IPS-18a (cell line): Measurements from ENCODE around the gene WDR20.

Experiments used
- H3K27ac ChIP-seq: one replicate; pipeline ENCODE4 v1.5.1; 2013; ENCODE audit warnings: low read length
- H3K27me3 ChIP-seq: one replicate; pipeline ENCODE4 v1.6.1; 2013; ENCODE audit warnings: mild to moderate bottlenecking, low read length; ENCODE audit not compliant: control insufficient read depth, insufficient read depth
- H3K36me3 ChIP-seq: one replicate; pipeline ENCODE4 v1.6.1; 2013; ENCODE audit warnings: low read depth, low read length; ENCODE audit not compliant: control insufficient read depth
- H3K4me1 ChIP-seq: one replicate; pipeline ENCODE4 v1.6.1; 2013; ENCODE audit warnings: low read depth, low read length; ENCODE audit not compliant: control insufficient read depth
- H3K4me3 ChIP-seq: one replicate; pipeline ENCODE4 v1.5.1; 2013; ENCODE audit warnings: low read length
- H3K9ac ChIP-seq: one replicate; pipeline ENCODE4 v1.6.1; 2013; ENCODE audit warnings: mild to moderate bottlenecking, low read length, moderate library complexity
- H3K9me3 ChIP-seq: one replicate; pipeline ENCODE4 v1.6.1; 2013; ENCODE audit warnings: low read depth, low read length; ENCODE audit not compliant: control insufficient read depth

WDR20 gene

DNA sequence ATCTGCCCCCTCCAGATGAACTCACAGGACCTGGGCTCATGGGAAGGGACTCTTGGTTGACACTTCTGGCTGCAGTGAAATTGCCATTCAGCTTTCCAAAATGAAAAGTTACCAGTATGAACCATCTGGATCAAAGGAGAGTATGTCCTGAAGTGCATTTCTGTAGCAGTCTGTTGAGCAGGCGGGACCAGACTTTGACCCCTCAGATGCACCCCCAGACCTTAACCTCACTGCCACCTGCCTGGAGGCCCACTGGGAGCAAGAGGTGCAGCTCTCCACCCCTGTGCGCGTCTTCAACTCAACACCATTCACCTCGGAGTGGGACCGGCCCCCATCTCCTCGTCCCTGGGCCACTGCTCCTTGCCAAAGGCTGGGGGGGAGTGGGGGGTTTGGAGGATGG is 110.3 kb downstream of the WDR20 start:
- Histone ChIP-seq H3K9ac (no peak overlapping the region), H3K27me3 (peaks cover 46% of the 10 kb centered on the region), H3K4me3 (no peak overlapping the region), H3K9me3 (no peaks in the 10 kb centered on the region), H3K27ac (no peak overlapping the region), H3K4me1 (peaks cover 7% of the 10 kb centered on the region), H3K36me3 (no peaks in the 10 kb centered on the region)

GRCh38 chr14:102250636-102251035 is 110.9 kb downstream of the WDR20 start:
- H3K9ac ChIP-seq: no peak overlapping the region
- no peak overlapping the region for H3K4me3 ChIP-seq
- no peak overlapping the region for H3K27ac ChIP-seq
- H3K4me1 ChIP-seq: peaks cover 7% of the 10 kb centered on the region
- H3K9me3 ChIP-seq: no peaks in the 10 kb centered on the region
- peaks cover 44% of the 10 kb centered on the region for H3K27me3 ChIP-seq
- no peaks in the 10 kb centered on the region for H3K36me3 ChIP-seq

- H3K27ac ChIP-seq: no peak overlapping the region
- H3K9ac ChIP-seq: no peak overlapping the region
- no peaks in the 10 kb centered on the region for H3K36me3 ChIP-seq
- peaks cover 39% of the 10 kb centered on the region for H3K27me3 ChIP-seq
- H3K9me3 ChIP-seq: no peaks in the 10 kb centered on the region
- no peak overlapping the region for H3K4me3 ChIP-seq
- peaks cover 7% of the 10 kb centered on the region for H3K4me1 ChIP-seq
Observed at GRCh38 chr14:102251161-102251560, 111.5 kb downstream of the WDR20 start.

- H3K9ac ChIP-seq: no peak overlapping the region
- H3K36me3 ChIP-seq: no peaks in the 10 kb centered on the region
- H3K27ac ChIP-seq: no peak overlapping the region
- H3K4me1 ChIP-seq: peaks cover 2% of the 10 kb centered on the region
- H3K4me3 ChIP-seq: no peak overlapping the region
- peaks cover 20% of the 10 kb centered on the region for H3K27me3 ChIP-seq
- no peaks in the 10 kb centered on the region for H3K9me3 ChIP-seq
Observed at GRCh38 chr14:102252834-102253801, 113.4 kb downstream of the WDR20 start.

- Histone ChIP-seq H3K27ac (no peak overlapping the region), H3K27me3 (peaks cover 4% of the 10 kb centered on the region), H3K4me1 (no peaks in the 10 kb centered on the region), H3K9ac (no peak overlapping the region), H3K4me3 (no peak overlapping the region), H3K36me3 (no peaks in the 10 kb centered on the region), H3K9me3 (no peaks in the 10 kb centered on the region)
Observed at GRCh38 chr14:102255401-102256190, 115.9 kb downstream of the WDR20 start.

- Histone ChIP-seq H3K27ac (no peak overlapping the region), H3K9ac (no peak overlapping the region), H3K36me3 (no peaks in the 10 kb centered on the region), H3K4me1 (no peaks in the 10 kb centered on the region), H3K9me3 (no peaks in the 10 kb centered on the region), H3K27me3 (no peaks in the 10 kb centered on the region), H3K4me3 (no peak overlapping the region)
Observed at GRCh38 chr14:102256716-102257115, 117.0 kb downstream of the WDR20 start.

DNA sequence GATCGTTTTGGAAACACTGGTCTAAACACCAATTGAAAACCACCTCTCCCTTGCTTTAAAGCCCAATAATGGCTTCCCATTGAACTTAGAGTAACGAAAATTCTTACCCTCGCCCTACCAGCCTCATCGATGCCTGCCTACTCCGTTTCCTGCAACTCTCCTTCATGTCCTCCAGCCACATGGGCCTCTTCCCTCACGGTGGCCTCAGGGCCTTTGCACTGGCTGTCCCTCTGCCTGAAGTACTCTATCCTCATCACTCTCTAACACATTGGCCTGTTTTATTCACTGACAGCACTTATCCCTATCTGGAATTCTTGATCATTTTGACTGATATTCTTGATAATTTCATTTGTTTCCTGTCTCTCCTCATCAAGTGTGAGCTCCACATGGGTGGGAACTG is 118.4 kb downstream of the WDR20 start:
- no peak overlapping the region for H3K27ac ChIP-seq
- H3K27me3 ChIP-seq: no peaks in the 10 kb centered on the region
- no peak overlapping the region for H3K9ac ChIP-seq
- H3K4me3 ChIP-seq: no peak overlapping the region
- no peaks in the 10 kb centered on the region for H3K9me3 ChIP-seq
- H3K4me1 ChIP-seq: no peaks in the 10 kb centered on the region
- H3K36me3 ChIP-seq: no peaks in the 10 kb centered on the region
